HL-60 (cell line): ENCODE results near the gene NLRP3.

Source experiments
- DNase-seq, 2 experiments: peaks; one replicate each; pipeline ENCODE4 v3.0.0-alpha.2; 2010 to 2020; ENCODE audit warnings: low read depth in 1 of 2, low spot score in 1 of 2
- H3K27ac ChIP-seq: fragments of 250-450 bp; sonication (Bioruptor Pico); replicated peaks from 2 replicates; pipeline ENCODE4 v1.5.1; 2020; ENCODE audit warnings: mild to moderate bottlenecking, moderate library complexity
- H3K27me3 ChIP-seq: fragments of 250-450 bp; sonication (Bioruptor Pico); 2 replicates; pipeline ENCODE4 v1.5.1; 2021; ENCODE audit warnings: mild to moderate bottlenecking, moderate library complexity; ENCODE audit not compliant: insufficient read depth, poor library complexity, severe bottlenecking
- H3K4me3 ChIP-seq: replicated peaks from 2 replicates; pipeline ENCODE4 v1.5.1; 2011; ENCODE audit warnings: mild to moderate bottlenecking, control low read depth, low read length; ENCODE audit not compliant: insufficient read depth
- GABPA ChIP-seq: IDR thresholded peaks from 2 replicates; pipeline ENCODE4 v1.6.1; 2012; ENCODE audit warnings: low read depth
- POLR2AphosphoS5 ChIP-seq: IDR thresholded peaks from 2 replicates; pipeline ENCODE4 v1.6.1; 2012; ENCODE audit warnings: low read depth
- REST ChIP-seq: IDR thresholded peaks from 2 replicates; pipeline ENCODE4 v1.6.1; 2012; ENCODE audit warnings: low read depth; ENCODE audit not compliant: insufficient replicate concordance
- SPI1 ChIP-seq: IDR thresholded peaks from 2 replicates; pipeline ENCODE4 v1.6.1; 2012; ENCODE audit warnings: low read depth, mild to moderate bottlenecking, borderline replicate concordance
- TF ChIP-seq, protein P1 (sequence below): IDR thresholded peaks from one replicate; pipeline ENCODE4 v1.5.1; 2011; ENCODE audit warnings: low read length, control low read depth, inconsistent platforms; ENCODE audit not compliant: insufficient read depth

Gene NLRP3

DNA sequence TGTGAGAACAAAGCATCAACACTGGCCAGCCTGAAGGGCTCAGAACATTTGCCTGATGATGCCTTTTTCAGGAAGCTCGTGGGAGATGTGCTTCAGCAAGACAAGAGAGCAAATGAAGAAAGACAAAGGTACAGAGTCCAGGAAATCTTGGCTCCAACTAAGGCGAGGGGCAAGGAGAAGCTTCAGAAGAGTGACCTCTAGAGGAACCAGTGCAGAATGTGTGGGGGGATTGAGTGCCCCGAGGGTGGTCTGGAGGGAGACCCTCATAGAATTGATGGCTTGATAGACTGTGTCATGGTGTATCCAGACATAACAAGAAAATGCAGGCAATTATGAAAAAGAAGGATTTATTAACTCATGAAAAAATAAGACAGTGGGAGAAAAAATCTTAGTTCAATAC lies 15.3 kb upstream of the NLRP3 start:
- Histone ChIP-seq H3K27ac (no peak overlapping the region), H3K27me3 (no peaks in the 10 kb centered on the region), H3K4me3 (no peak overlapping the region)
- no peak for DNase-seq
- TF ChIP-seq GABPA (no peak), REST (no peak), POLR2AphosphoS5 (no peak), SPI1 (no peak)
- TF ChIP-seq, protein P1, sequence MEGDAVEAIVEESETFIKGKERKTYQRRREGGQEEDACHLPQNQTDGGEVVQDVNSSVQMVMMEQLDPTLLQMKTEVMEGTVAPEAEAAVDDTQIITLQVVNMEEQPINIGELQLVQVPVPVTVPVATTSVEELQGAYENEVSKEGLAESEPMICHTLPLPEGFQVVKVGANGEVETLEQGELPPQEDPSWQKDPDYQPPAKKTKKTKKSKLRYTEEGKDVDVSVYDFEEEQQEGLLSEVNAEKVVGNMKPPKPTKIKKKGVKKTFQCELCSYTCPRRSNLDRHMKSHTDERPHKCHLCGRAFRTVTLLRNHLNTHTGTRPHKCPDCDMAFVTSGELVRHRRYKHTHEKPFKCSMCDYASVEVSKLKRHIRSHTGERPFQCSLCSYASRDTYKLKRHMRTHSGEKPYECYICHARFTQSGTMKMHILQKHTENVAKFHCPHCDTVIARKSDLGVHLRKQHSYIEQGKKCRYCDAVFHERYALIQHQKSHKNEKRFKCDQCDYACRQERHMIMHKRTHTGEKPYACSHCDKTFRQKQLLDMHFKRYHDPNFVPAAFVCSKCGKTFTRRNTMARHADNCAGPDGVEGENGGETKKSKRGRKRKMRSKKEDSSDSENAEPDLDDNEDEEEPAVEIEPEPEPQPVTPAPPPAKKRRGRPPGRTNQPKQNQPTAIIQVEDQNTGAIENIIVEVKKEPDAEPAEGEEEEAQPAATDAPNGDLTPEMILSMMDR = no peak

DNA sequence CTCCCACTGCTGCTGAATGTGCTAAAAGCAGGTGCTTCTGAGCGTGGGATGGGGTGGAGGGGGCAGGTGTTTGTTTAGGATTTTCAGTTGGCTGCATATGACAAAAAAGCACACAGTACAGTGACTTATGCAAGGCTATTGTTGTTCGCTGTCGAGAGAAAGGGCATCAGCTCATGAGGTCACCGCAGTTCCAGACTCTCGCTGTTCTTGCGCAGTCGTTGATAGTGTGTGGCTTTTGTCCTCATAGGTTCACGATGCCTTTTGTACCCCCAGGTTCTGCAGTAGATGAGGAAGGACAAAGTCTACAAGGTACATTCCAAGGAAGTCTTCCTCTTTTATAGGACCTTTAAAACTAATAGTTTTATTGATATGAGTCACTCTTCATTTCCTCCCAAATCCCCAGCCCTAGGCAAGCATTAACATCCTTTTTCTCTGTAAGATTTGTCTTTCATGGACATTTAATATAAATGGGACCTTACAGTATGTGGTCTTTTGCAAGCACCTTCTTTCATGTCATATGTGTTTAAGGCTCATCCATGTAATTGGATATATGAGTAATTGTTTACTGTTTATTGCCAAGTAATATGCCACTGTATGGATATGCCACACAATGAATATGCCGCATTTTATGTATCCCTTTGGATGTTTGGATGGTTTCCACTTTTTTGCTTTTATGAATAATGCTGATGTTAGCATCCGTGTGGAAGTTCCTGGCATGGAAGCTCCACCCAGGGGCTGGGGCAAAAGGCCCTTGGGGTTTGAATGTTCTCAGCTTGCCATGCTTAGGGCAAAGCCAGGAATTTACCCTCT lies 14.5 kb upstream of the NLRP3 start:
- H3K27me3 ChIP-seq = no peaks in the 10 kb centered on the region
- no peak overlapping the region for H3K4me3 ChIP-seq
- DNase-seq = no peak
- H3K27ac ChIP-seq = peak overlapping the region; percentile 36
- TF ChIP-seq GABPA = no peak

- TF ChIP-seq POLR2AphosphoS5 (no peak), SPI1 (no peak), REST (no peak), GABPA (no peak)
- TF ChIP-seq, protein P1 = no peak
- DNase-seq = peak in 1 of 2 experiments; percentile 64
- no peak overlapping the region for H3K4me3 ChIP-seq
- peak overlapping the region; percentile 36 for H3K27ac ChIP-seq
- H3K27me3 ChIP-seq = no peaks in the 10 kb centered on the region
Measured at GRCh38 chr1:247402120-247402675, 13.8 kb upstream of the NLRP3 start.

GRCh38 chr1:247406014-247406656 lies 9.8 kb upstream of the NLRP3 start:
- H3K27me3 ChIP-seq = no peaks in the 10 kb centered on the region
- no peak overlapping the region for H3K27ac ChIP-seq
- H3K4me3 ChIP-seq = no peak overlapping the region
- TF ChIP-seq GABPA = no peak
- TF ChIP-seq, protein P1 = no peak
- no peak for TF ChIP-seq SPI1
- no peak for TF ChIP-seq POLR2AphosphoS5
- TF ChIP-seq REST = no peak
- no peak for DNase-seq
